MM.1S (cell line): ENCODE data around the gene SATB2.

Experiments used
- CTCF ChIP-seq: fragments of 300-600 bp; sonication (generic); IDR thresholded peaks from 2 replicates; pipeline ENCODE4 v1.5.1; 2016; ENCODE audit warnings: antibody characterized with exemption, low read length, mixed read lengths
- EZH2 ChIP-seq: fragments of 300-600 bp; sonication (generic); optimal IDR thresholded peaks from 2 replicates; pipeline ENCODE3; 2017; ENCODE audit warnings: low read depth, mild to moderate bottlenecking, antibody characterized with exemption, low read length, mixed read lengths

- TF ChIP-seq CTCF (no peak), EZH2 (no peak)
Observed at GRCh38 chr2:199442173-199442572, 15.6 kb downstream of the SATB2 start.
